Sigmoid colon (tissue), 4 donors: ENCODE data around the gene ACACA.

Source experiments
- CTCF ChIP-seq, 4 experiments: fragments of 450-650 bp in 3 of 4; fragments of 200-600 bp in 1 of 4; IDR thresholded peaks; one replicate each; pipeline ENCODE4 v1.5.1; 2016 to 2019; ENCODE audit warnings: antibody characterized with exemption in 4 of 4, mild to moderate bottlenecking in 3 of 4, moderate library complexity in 2 of 4
- POLR2AphosphoS5 ChIP-seq, 4 donors: sonication (generic); formaldehyde crosslinking; IDR thresholded peaks; one replicate each; pipeline ENCODE4 v1.6.1; 2017; ENCODE audit warnings: antibody characterized with exemption in 4 of 4

- TF ChIP-seq CTCF (IDR thresholded peaks at IDR 0.05) (no peak), POLR2AphosphoS5 (IDR thresholded peaks at IDR 0.05) (no peak)
Measured at GRCh38 chr17:37221865-37222264, 184.8 kb downstream of the ACACA start.
